ENCODE data around the gene ZNF791.
"Not testable (repeated sequence)": the region's sequence is repeated elsewhere in the genome, so short reads cannot be mapped to it uniquely, and the experiment has no call there.

ZNF791 gene

GRCh38 chr19:12668346-12668745, 57.6 kb downstream of the ZNF791 start:
- DNase-seq, result no peak

DNA sequence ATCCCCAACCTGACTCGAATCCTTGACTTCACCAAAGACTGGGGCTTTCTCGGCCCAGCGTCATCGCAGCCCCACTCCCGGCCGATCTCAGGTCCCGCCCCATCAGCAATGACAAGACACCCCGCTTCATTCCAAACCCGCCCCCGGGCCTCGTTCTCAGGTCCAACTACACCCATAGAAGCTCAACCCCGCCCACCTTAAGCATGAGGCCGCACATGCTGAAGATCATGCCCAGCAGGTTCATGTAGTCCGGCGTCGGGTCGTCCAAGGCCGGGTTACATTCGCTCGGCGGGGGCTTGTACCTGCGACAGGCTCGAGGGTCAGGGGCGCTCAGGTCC, 58.2 kb downstream of the ZNF791 start:
- no peak for DNase-seq

DNA sequence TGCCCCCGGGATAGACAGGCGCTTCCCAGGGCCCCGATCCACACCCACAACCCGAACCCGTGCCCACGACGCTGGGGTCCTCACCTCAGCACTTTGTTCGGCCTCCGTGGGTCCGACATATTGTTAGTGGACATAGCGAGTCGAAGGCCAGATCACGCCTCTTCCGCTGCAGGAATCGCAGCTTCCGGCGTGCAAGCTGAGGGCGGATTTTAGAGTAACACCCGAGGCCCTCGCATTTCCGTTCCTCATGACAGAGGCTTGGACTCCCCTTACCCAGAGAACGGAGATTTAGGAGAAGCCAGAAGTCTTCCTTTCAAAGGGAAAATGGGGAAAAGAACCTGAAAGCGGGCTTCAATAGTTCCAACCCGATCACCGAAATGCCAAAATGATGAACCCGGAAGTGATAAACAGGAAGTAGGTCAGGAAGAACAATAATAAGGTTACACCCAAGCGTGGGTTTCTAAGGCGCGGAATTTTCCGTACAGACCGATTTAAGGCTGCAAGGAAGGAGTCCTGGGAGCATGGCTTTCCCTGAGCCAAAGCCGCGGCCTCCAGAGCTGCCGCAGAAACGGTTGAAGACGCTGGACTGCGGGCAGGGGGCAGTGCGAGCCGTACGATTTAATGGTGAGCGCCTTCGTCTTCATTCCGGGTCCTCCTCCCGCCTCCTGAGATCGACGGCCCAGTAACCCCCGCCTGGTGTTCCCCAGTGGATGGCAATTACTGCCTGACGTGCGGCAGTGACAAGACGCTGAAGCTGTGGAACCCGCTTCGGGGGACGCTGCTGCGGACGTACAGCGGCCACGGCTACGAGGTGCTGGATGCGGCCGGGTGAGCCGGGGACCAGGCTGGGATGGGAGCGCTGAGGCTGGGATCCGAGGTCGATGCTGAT, 58.8 kb downstream of the ZNF791 start:
- peak; percentile 29 for DNase-seq

GRCh38 chr19:12670159-12670928, 59.6 kb downstream of the ZNF791 start:
- DNase-seq, result no peak

DNA sequence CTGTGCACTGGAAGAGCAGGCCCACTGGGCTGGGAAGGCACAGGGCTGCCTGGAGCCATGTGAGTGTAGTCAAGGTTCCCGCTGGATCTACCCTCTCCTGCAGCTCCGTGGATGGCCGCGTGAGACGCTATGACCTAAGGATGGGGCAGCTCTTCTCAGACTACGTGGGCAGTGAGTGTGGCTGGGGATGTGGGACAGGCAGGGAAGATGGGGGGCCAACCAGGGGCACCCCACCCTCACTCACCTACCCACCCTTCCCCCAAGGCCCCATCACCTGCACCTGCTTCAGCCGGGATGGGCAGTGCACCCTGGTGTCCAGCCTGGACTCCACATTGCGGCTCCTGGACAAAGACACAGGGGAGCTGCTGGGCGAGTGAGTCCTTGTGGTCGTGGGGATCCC, 62.0 kb downstream of the ZNF791 start:
- no peak for DNase-seq

GRCh38 chr19:12675399-12675798, 64.7 kb downstream of the ZNF791 start:
- DNase-seq, result no peak

DNA sequence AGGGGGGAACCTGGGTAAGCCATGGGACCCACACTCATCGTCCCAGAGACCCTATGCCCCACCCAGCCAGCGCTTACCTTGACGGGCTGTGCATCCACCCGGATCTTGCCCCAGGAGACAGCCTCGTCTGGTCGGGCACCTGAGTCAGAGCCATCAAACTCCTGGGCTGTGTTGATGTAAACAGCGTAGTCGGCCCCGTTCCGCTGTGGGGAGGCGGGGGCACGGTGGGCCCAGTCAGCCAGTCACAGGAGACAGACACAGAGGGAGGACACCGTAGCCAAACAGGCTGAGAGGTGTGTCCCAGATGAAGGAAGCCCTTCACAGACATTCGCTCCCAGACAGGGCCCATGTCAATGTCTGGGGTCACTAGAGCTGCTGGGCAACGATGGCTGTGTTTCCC, 65.2 kb downstream of the ZNF791 start:
- DNase-seq, result no peak

DNA sequence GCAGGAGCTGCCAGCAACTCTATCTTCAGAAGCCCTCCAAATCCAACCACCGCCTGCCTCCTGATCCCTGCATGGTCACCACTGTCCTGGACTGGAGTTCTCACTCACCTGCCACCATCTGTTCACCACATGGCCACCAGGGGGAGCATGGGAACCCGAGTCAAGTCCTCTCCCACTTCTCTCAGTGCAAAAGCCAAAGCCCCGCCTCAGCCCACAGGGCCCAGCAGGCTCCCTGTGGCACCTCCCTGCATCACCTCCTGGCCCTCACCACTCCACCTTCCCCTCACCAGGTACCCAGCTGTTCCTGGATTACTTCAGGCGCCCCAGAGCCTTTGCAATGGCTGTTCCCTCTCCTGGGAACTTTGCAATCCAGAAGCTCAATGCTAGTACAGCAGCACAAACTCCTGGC, 65.7 kb downstream of the ZNF791 start:
- DNase-seq, result peak; percentile 45

DNA sequence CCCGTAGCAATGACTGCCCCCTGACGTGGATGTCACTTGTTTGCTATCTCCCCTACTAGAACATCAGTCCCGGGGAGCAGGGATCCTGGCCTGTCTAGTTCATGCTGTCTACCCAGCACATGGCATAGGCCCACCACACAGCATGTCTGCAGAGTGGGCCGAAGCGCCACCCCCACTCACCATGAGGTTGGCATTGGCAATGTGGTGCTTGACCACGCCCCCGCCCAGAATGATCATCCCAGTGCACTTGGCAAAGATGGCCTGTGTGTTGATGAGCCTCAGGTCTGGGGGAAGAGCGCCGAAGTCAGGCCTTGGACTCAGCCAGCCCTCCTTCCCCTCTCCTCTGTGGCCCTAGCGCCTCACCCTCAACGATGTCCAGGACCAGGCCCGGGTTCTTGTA, 66.2 kb downstream of the ZNF791 start:
- DNase-seq, result no peak

GRCh38 chr19:12678039-12678438, 67.3 kb downstream of the ZNF791 start:
- not testable (repeated sequence) for DNase-seq

- DNase-seq, result no peak
Measured at GRCh38 chr19:12680034-12680433, 69.3 kb downstream of the ZNF791 start.

DNA sequence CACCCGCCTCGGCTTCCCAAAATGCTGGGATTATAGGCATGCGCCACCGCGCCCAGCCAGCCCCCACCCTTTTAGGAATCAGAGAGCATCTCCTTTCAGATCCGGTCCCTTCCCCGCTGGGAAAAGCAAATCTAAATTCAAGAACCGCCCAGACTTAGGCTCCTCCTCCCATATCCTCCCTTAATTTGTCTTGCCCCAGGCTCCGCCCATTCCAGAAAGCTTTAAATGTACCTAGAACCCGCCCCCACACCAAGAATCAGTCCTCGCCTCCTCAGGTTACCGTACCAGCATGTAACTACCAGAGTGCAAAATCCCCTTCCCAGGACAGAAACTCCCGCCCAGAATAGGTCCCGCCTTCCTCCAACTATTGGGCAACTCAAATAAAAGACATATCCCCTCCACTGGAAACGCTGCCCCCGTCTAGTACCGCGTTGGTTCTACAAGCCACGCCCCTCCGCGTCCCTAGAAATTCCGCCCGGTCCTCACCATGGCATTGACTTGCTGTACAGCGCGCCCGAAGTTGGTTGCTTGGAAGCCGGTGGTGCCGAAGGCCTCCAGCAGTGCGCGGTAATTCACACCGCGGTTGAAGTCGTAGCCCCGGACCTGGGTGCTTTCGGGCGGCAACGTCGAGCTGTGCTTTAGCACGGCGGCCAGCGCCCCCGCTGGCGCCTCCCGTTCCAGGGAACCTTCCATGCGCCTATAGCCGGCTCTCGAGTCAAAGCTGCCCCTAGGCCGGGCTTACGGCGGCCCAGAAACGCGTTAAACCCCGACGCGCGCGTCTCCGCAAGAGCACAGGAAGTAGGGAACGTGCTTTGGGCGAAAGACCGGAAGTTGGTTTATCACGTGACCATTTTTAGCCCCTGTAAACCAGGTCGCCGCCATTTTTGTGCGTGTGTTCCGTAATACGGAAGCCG, 70.6 kb downstream of the ZNF791 start, which contains the start of gene DHPS:
Gene DHPS, minus strand, starts transcription at position 807 of the 914 bp plus-strand sequence. Its CDS starts 114 bp downstream, at position 693.
- DNase-seq, result peak; percentile 97
